ENCODE measurements around the gene CCDC124. TPM values are rescaled to one million over a fixed set of nuclear protein-coding genes. Genes with fewer than 3 reads are reported as not detected.

The CCDC124 gene
- total and polyA plus RNA-seq, 11 donors: 45.4 to 195 (median 71.8) TPM

DNA sequence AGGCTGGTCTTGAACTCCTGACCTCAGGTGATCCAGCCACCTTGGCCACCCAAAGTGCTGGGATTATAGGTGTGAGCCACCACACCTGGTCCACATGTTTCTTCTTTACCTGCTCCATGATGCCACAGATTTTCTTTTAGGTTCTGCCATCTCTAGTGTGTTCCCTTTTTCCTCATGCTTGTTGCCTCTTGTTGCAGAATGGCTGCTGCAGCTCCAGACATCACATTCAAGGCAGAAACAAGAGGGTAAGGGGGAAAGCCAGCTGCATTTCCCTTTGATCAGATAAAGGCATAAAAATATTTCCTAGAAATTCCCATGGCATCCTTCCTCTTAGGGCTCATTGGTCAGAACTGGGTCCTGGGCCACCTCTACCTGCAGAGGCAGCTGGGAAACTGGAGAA, 12.3 kb upstream of the CCDC124 start:
- Histone ChIP-seq H3K4me1 (no peaks in the 10 kb centered on the region), H3K9me3 (peaks cover 0 to 9% (median 0%) of the 10 kb centered on the region in 12 donors), H3K4me3 (no peak overlapping the region), H3K27me3 (peaks cover 0 to 10% (median 0%) of the 10 kb centered on the region in 9 donors), H3K27ac (no peak overlapping the region), H3K36me3 (no peaks in the 10 kb centered on the region)
- TF ChIP-seq, protein P1, sequence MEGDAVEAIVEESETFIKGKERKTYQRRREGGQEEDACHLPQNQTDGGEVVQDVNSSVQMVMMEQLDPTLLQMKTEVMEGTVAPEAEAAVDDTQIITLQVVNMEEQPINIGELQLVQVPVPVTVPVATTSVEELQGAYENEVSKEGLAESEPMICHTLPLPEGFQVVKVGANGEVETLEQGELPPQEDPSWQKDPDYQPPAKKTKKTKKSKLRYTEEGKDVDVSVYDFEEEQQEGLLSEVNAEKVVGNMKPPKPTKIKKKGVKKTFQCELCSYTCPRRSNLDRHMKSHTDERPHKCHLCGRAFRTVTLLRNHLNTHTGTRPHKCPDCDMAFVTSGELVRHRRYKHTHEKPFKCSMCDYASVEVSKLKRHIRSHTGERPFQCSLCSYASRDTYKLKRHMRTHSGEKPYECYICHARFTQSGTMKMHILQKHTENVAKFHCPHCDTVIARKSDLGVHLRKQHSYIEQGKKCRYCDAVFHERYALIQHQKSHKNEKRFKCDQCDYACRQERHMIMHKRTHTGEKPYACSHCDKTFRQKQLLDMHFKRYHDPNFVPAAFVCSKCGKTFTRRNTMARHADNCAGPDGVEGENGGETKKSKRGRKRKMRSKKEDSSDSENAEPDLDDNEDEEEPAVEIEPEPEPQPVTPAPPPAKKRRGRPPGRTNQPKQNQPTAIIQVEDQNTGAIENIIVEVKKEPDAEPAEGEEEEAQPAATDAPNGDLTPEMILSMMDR (IDR thresholded peaks at IDR 0.05): no peak
- TF ChIP-seq POLR2A (IDR thresholded peaks at IDR 0.05): no peak
- intact Hi-C loops (cut with DNase I): no loop called here
- ATAC-seq (no peak), DNase-seq (no peak)

DNA sequence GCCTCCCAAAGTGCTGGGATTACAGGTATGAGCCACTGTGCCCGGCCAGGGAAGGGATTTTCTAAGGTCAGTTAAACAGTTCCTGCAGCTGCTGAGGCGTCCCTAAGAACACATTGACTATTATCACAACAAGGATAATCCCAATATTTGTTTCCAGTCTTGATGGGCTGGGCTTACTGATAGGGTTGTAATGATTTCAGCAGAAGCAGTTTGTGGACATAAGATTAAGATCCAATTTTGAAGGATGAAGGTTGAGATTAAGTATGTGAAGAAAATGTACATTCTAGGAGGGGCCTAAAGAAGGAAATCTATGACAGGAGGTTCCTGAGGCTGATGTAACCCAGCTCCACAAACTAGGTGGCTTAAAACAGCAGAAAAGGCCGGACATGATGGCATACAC, 10.7 kb upstream of the CCDC124 start:
- no peak for DNase-seq
- TF ChIP-seq, protein P1 (IDR thresholded peaks at IDR 0.05): no peak
- TF ChIP-seq POLR2A (IDR thresholded peaks at IDR 0.05): no peak
- intact Hi-C loops (cut with DNase I): no loop called here
- peaks cover 0 to 10% (median 0%) of the 10 kb centered on the region in 9 donors for H3K27me3 ChIP-seq
- no peaks in the 10 kb centered on the region for H3K36me3 ChIP-seq
- ATAC-seq: no peak
- WGBS, 4 donors: 60 to 68% (median 61%) methylated on average over 3 of the region's 3 CpGs
- no peaks in the 10 kb centered on the region for H3K4me1 ChIP-seq
- H3K9me3 ChIP-seq: peaks cover 0 to 6% (median 0%) of the 10 kb centered on the region in 12 donors
- H3K4me3 ChIP-seq: no peak overlapping the region
- no peak overlapping the region for H3K27ac ChIP-seq

DNA sequence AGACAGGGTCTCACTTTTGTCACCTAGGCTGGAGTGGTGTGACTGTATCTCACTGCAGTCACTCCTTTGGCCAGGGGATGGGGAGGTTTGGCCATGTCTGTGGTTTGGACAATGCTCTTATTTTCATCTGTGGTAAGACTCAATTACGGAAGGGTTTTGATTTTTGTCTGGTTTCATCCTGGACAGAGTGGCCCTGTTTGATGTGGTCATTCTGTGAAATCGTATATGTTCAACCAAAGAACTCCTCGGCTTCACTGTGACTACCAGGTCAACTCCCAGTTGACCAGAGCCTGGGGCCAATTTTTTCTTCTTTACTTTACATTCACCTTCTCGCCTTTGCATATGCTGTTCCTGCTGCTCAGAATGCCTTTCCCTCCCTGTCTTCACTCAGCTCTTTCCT, 6.8 kb upstream of the CCDC124 start:
- Histone ChIP-seq H3K27me3 (no peaks in the 10 kb centered on the region), H3K9me3 (no peaks in the 10 kb centered on the region), H3K4me3 (no peak overlapping the region), H3K4me1 (no peaks in the 10 kb centered on the region), H3K27ac (no peak overlapping the region), H3K36me3 (no peaks in the 10 kb centered on the region)
- no peak for TF ChIP-seq POLR2A (IDR thresholded peaks at IDR 0.05)
- TF ChIP-seq, protein P1 (IDR thresholded peaks at IDR 0.05): no peak
- intact Hi-C loops (cut with DNase I): loop anchor here in 1 of 10 donors (5.0 kb wide), 1 partner anchor 64 kb away; no protein-coding TSS in a partner anchor
- WGBS, 4 donors: 74 to 77% (median 76%) methylated on average over 4 of the region's 4 CpGs
- DNase-seq: no peak
- ATAC-seq: no peak

DNA sequence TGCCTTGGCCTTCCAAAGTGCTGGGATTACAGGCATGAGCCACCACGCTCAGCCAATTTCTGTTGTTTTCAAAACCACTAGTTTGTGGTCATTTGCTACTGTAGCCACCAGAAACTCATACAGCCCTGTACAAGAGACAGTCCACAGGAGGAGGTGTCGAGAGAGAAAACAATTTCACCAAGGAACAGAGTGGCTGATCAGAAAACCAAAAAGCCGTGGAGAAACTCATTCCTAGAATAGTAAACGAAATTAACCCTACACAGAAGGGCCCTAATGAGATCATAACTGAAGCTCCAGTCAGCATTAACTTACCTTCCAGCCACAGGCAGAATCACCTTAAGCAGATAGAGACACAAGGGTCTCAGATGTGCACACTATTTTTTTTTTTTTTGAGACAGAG, 3.8 kb upstream of the CCDC124 start:
- no peak overlapping the region for H3K4me3 ChIP-seq
- H3K27me3 ChIP-seq: no peaks in the 10 kb centered on the region
- no peak overlapping the region for H3K27ac ChIP-seq
- intact Hi-C loops (cut with DNase I): loop anchor here in 1 of 10 donors (5.0 kb wide), 1 partner anchor 67 kb away; no protein-coding TSS in a partner anchor
- ATAC-seq (no peak), DNase-seq (no peak)
- whole genome bisulfite sequencing, 4 donors: 49 to 64% (median 59%) methylated on average over 4 of the region's 4 CpGs
- H3K9me3 ChIP-seq: no peaks in the 10 kb centered on the region
- H3K4me1 ChIP-seq: peaks cover 0 to 20% (median 14%) of the 10 kb centered on the region in 12 donors
- no peak for TF ChIP-seq POLR2A (IDR thresholded peaks at IDR 0.05)
- TF ChIP-seq, protein P1 (IDR thresholded peaks at IDR 0.05): no peak
- no peaks in the 10 kb centered on the region for H3K36me3 ChIP-seq
